Stimulated activated CD8-positive, alpha-beta memory T cell treated with anti-CD3 and anti-CD28 coated beads, Interleukin-12 subunit alpha, Interleukin-12 subunit beta, amount 100 ng/mL, for 4 hours (primary cell): Measurements from ENCODE around the gene SLC22A2.

Source experiments
- DNase-seq: peaks from one replicate; pipeline ENCODE4 v3.0.0-alpha.2; 2020; ENCODE audit warnings: low read depth

The SLC22A2 gene

GRCh38 chr6:160273750-160274149, 15.1 kb upstream of the SLC22A2 start:
- no peak for DNase-seq

- no peak for DNase-seq
These were observed 14.6 kb upstream of the SLC22A2 start for GRCh38 chr6:160273196-160273595.

- no peak for DNase-seq
These were observed 14.1 kb upstream of the SLC22A2 start for GRCh38 chr6:160272707-160273106.

GRCh38 chr6:160270347-160270746, 11.7 kb upstream of the SLC22A2 start:
- no peak for DNase-seq

- no peak for DNase-seq
These were observed 11.2 kb upstream of the SLC22A2 start for GRCh38 chr6:160269771-160270170.

- no peak for DNase-seq
These were observed 10.5 kb upstream of the SLC22A2 start for GRCh38 chr6:160269023-160269521.

- DNase-seq: no peak
These were observed 8.5 kb upstream of the SLC22A2 start for GRCh38 chr6:160267102-160267501.

- no peak for DNase-seq
These were observed 7.4 kb upstream of the SLC22A2 start for GRCh38 chr6:160265869-160266476.

GRCh38 chr6:160264061-160264612, 5.5 kb upstream of the SLC22A2 start:
- no peak for DNase-seq

GRCh38 chr6:160263196-160263939, 4.7 kb upstream of the SLC22A2 start:
- DNase-seq: no peak

GRCh38 chr6:160261991-160262680, 3.5 kb upstream of the SLC22A2 start:
- no peak for DNase-seq

- DNase-seq: no peak
These were observed 2.3 kb upstream of the SLC22A2 start for GRCh38 chr6:160260803-160261450.

- DNase-seq: no peak
These were observed 1.7 kb upstream of the SLC22A2 start for GRCh38 chr6:160260367-160260766.

GRCh38 chr6:160259598-160259997, 977 bp upstream of the SLC22A2 start:
- no peak for DNase-seq

- DNase-seq: no peak
These were observed 463 bp upstream of the SLC22A2 start for GRCh38 chr6:160259143-160259425.

GRCh38 chr6:160256445-160256844, 2.2 kb downstream of the SLC22A2 start:
- DNase-seq: no peak

- DNase-seq: no peak
These were observed 3.9 kb downstream of the SLC22A2 start for GRCh38 chr6:160254467-160255312.

GRCh38 chr6:160253714-160254113, 4.9 kb downstream of the SLC22A2 start:
- DNase-seq: no peak

- no peak for DNase-seq
These were observed 5.3 kb downstream of the SLC22A2 start for GRCh38 chr6:160253292-160253691.

- DNase-seq: no peak
These were observed 6.4 kb downstream of the SLC22A2 start for GRCh38 chr6:160252073-160252813.

GRCh38 chr6:160249671-160250070, 8.9 kb downstream of the SLC22A2 start:
- no peak for DNase-seq
